SK-N-SH (cell line): ENCODE measurements around the gene BMAL2.

Experiments used
- CTCF ChIP-seq: fragments of 200-600 bp; sonication (generic); IDR thresholded peaks from 2 replicates; pipeline ENCODE4 v1.6.1; 2017; ENCODE audit warnings: antibody characterized with exemption, mild to moderate bottlenecking, moderate library complexity
- FOXM1 ChIP-seq: IDR thresholded peaks from 2 replicates; pipeline ENCODE4 v1.4.0; 2012; ENCODE audit warnings: low read depth, mild to moderate bottlenecking
- NFIC ChIP-seq: IDR thresholded peaks from 2 replicates; pipeline ENCODE4 v1.4.0; 2012; ENCODE audit warnings: borderline replicate concordance
- NRF1 ChIP-seq: IDR thresholded peaks from 2 replicates; pipeline ENCODE4 v1.6.1; 2012; ENCODE audit warnings: low read depth, mild to moderate bottlenecking, low read length
- SIN3A ChIP-seq: IDR thresholded peaks from 2 replicates; pipeline ENCODE4 v1.6.1; 2012; ENCODE audit warnings: low read depth, mild to moderate bottlenecking, low read length, moderate library complexity, borderline replicate concordance

DNA sequence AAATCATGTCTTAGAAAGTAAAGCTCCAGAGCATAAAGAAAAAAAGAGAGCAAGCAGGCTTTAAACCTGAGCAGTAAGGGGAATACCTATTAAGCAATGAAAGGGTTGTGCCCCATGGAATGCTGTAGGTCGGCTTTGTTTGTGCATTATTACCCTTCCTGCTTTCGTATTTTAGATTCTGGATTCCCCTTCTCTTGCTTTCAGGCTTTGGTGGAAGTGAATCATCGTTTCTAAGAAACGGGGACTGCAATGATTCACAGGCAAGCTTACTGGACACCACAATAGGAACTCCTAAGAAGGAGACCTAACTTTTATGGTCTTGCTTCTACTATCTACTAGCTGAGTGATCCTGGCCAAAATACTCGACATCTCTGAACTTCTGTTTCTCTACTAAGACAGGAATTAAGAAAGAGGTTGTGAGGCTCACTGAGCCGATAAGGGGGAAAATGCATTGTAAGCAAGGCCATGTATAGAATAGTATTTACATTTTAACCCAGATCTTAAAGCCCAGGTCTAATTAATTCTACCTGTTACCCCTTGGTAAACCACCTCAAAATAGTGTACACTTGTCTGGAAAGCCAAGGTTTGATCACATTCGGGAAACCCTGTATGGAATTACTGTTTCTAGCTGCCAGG is 1.2 kb upstream of the BMAL2 start:
- TF ChIP-seq CTCF, result no peak
- no peak; the same call in 1 of the 2 replicates for TF ChIP-seq NFIC
- TF ChIP-seq NRF1, result no peak
- no peak for TF ChIP-seq FOXM1
- no peak for TF ChIP-seq SIN3A
